ENCODE measurements around the gene LIPG. TPM values are rescaled to one million over a fixed set of nuclear protein-coding genes. Genes with fewer than 3 reads are reported as not detected.

The LIPG gene
- total and polyA plus RNA-seq, 2 of the 13 experiments (the other 11 are each of a cell fraction or from before 2014, with no cell fraction given): 0.96 to 10.8 TPM

GRCh38 chr18:49566985-49567384 lies 5.1 kb downstream of the LIPG start:
- H4K20me1 ChIP-seq (ENCODE audit: insufficient read depth, low read length): no peaks in the 10 kb centered on the region
- intact Hi-C loops (cut with micrococcal nuclease; ENCODE audit: unreplicated experiment): no loop called here
- H3K79me2 ChIP-seq (ENCODE audit: insufficient read depth, low read length): no peaks in the 10 kb centered on the region
- H3K4me2 ChIP-seq (ENCODE audit: low read depth, low read length): no peak overlapping the region
- in situ Hi-C loops (cut with HindIII; ENCODE audit: extremely low pct_ligation_motif_present, low pct_unique_long_range_greater_than_20kb): loop anchor here (10.0 kb wide), 1 partner anchor 158 kb away; no protein-coding TSS in a partner anchor
- H3K27ac ChIP-seq (ENCODE audit: extremely low read length, insufficient read depth, low read length): no peak overlapping the region
- H3K27me3 ChIP-seq (ENCODE audit: control insufficient read depth in 1 of 2, insufficient read depth in 2 of 2, low read length in 2 of 2): peaks cover 6 to 15% of the 10 kb centered on the region in 2 experiments; a peak in 3 of 5 replicates
- H3K36me3 ChIP-seq (replicated peaks in 1 of 2; ENCODE audit: control insufficient read depth in 1 of 2, insufficient read depth in 2 of 2, low read length in 2 of 2): no peaks in the 10 kb centered on the region
- ChIA-PET POLR2A (no interaction called here), CTCF (ENCODE audit: low intra/inter-chr PET ratio, low total read pairs) (no interaction called here)
- no peaks in the 10 kb centered on the region for H3K9me3 ChIP-seq (ENCODE audit: low read length)
- no peak overlapping the region for H3K4me3 ChIP-seq (replicated peaks in 1 of 3; ENCODE audit: insufficient read depth in 1 of 3, low read depth in 2 of 3, low read length in 3 of 3)
- H3K4me1 ChIP-seq (ENCODE audit: insufficient read depth, low read length): peaks cover 24% of the 10 kb centered on the region
- no peak overlapping the region for H2AFZ ChIP-seq (ENCODE audit: low read length)
- H3K9ac ChIP-seq (ENCODE audit: insufficient read depth, low read depth, low read length): no peak overlapping the region
- TF ChIP-seq HDAC2 (CRISPR knock-in tag; IDR thresholded peaks at IDR 0.05) (no peak), FOXC1 (CRISPR knock-in tag; IDR thresholded peaks at IDR 0.05; ENCODE audit: borderline replicate concordance) (no peak), BCLAF1 (IDR thresholded peaks at IDR 0.05) (no peak), ZNF616 (CRISPR knock-in tag; IDR thresholded peaks at IDR 0.05; ENCODE audit: low read depth) (no peak), ZNF761 (CRISPR knock-in tag; conservative IDR thresholded peaks at IDR 0.05) (no peak)
- TF ChIP-seq, protein P1, sequence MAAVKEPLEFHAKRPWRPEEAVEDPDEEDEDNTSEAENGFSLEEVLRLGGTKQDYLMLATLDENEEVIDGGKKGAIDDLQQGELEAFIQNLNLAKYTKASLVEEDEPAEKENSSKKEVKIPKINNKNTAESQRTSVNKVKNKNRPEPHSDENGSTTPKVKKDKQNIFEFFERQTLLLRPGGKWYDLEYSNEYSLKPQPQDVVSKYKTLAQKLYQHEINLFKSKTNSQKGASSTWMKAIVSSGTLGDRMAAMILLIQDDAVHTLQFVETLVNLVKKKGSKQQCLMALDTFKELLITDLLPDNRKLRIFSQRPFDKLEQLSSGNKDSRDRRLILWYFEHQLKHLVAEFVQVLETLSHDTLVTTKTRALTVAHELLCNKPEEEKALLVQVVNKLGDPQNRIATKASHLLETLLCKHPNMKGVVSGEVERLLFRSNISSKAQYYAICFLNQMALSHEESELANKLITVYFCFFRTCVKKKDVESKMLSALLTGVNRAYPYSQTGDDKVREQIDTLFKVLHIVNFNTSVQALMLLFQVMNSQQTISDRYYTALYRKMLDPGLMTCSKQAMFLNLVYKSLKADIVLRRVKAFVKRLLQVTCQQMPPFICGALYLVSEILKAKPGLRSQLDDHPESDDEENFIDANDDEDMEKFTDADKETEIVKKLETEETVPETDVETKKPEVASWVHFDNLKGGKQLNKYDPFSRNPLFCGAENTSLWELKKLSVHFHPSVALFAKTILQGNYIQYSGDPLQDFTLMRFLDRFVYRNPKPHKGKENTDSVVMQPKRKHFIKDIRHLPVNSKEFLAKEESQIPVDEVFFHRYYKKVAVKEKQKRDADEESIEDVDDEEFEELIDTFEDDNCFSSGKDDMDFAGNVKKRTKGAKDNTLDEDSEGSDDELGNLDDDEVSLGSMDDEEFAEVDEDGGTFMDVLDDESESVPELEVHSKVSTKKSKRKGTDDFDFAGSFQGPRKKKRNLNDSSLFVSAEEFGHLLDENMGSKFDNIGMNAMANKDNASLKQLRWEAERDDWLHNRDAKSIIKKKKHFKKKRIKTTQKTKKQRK (IDR thresholded peaks at IDR 0.05; ENCODE audit: low read length): no peak
- no peak for ATAC-seq
- WGBS (ENCODE audit: low lambda C conversion rate): 100% methylated on average over 2 of the region's 2 CpGs
- no TSS peak for BruUV-seq (replicated peaks)
- no peak for FAIRE-seq
- DNase-seq (ENCODE audit: low spot score): no peak
